HEK293T (cell line): ENCODE data around the gene POU6F1.

Experiments used
- CTBP1 ChIP-seq: fragments of 450-650 bp; IDR thresholded peaks from 2 replicates; pipeline ENCODE4 v1.6.1; 2016; ENCODE audit warnings: borderline replicate concordance
- FOXA1 ChIP-seq: fragments of 450-650 bp; IDR thresholded peaks from 2 replicates; pipeline ENCODE4 v1.6.1; 2016; ENCODE audit warnings: mild to moderate bottlenecking
- FOXM1 ChIP-seq: fragments of 450-650 bp; IDR thresholded peaks from 2 replicates; pipeline ENCODE4 v1.6.1; 2017; ENCODE audit warnings: mild to moderate bottlenecking, borderline replicate concordance
- HDGF ChIP-seq: fragments of 450-650 bp; IDR thresholded peaks from 2 replicates; pipeline ENCODE4 v1.6.1; 2017; ENCODE audit warnings: antibody characterized with exemption, borderline replicate concordance
- SP1 ChIP-seq: fragments of 450-650 bp; IDR thresholded peaks from 2 replicates; pipeline ENCODE4 v1.6.1; 2017
- TARDBP ChIP-seq: fragments of 450-650 bp; IDR thresholded peaks from 2 replicates; pipeline ENCODE4 v1.6.1; 2016
- ZNF384 ChIP-seq: fragments of 450-650 bp; IDR thresholded peaks from 2 replicates; pipeline ENCODE4 v1.6.1; 2016

DNA sequence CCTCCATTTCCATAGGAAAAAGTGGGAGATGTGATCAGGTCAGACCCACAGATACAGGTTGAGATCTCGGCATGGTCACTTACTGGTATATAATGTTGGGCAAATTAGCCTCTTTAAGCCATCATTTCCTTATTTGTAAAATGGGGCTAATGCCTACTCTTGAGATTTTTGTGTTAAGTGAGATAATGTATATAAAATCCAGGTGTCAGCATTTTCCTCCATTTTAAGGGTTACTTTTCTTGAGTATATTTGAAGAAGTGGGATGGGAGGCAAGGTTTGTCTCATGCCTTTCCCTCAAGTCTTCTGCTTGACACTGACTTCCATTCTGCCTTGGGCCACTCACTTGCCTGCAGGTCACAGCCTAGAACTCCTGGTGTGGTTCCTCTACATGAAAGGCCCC lies 10.1 kb upstream of the POU6F1 start:
- TF ChIP-seq FOXM1 (no peak), FOXA1 (no peak), SP1 (no peak), TARDBP (no peak), HDGF (no peak), CTBP1 (no peak), ZNF384 (no peak)
